Omental fat pad (tissue), 4 donors: ENCODE results near the gene CASP5. TPM values are rescaled to one million over a fixed set of nuclear protein-coding genes. Genes with fewer than 3 reads are reported as not detected.
"Not testable (repeated sequence)": the region's sequence is repeated elsewhere in the genome, so short reads cannot be mapped to it uniquely, and the experiment has no call there.

Experiments
- ATAC-seq: fragments of 150-250 bp; one replicate; pipeline ENCODE4 v1.9.1; 2016; ENCODE audit warnings: mild to moderate bottlenecking, moderate library complexity; ENCODE audit not compliant: low FRiP score
- DNase-seq: peaks from one replicate; pipeline ENCODE4 v3.0.0-alpha.2; 2019; ENCODE audit warnings: low spot score
- CTCF ChIP-seq, 3 donors: fragments of 450-650 bp; IDR thresholded peaks; one replicate each; pipeline ENCODE4 v1.5.1; 2016 to 2017; ENCODE audit warnings: antibody characterized with exemption in 3 of 3, mild to moderate bottlenecking in 3 of 3, moderate library complexity in 2 of 3
- total RNA-seq, 4 donors: library from RNA; depleted of rRNA; stranded (reverse); fragments of >200 nt; gene quantifications; one replicate each; pipeline ENCODE4 v1.1.0, GENCODE V29; 2016

Gene CASP5
- total RNA-seq, 4 donors from 2014 or later: 0.72 to 3.9 TPM; not detected in 2

GRCh38 chr11:104984808-104985207 lies 38.2 kb downstream of the CASP5 start:
- DNase-seq (no peak), ATAC-seq (no peak)
- no peak for TF ChIP-seq CTCF (IDR thresholded peaks at IDR 0.05)

GRCh38 chr11:104979839-104980238 lies 43.1 kb downstream of the CASP5 start:
- ATAC-seq: no peak
- no peak for DNase-seq

GRCh38 chr11:104973616-104974015 lies 49.4 kb downstream of the CASP5 start:
- DNase-seq: no peak
- no peak for ATAC-seq
- no peak for TF ChIP-seq CTCF (IDR thresholded peaks at IDR 0.05)

More at GRCh38 chr11:104979839-104980238, 43.1 kb downstream of the CASP5 start:
- no peak for TF ChIP-seq CTCF (IDR thresholded peaks at IDR 0.05)

- not testable (repeated sequence) for DNase-seq, ATAC-seq
Observed at GRCh38 chr11:104972924-104973323, 50.0 kb downstream of the CASP5 start.

GRCh38 chr11:104970756-104971155 lies 52.2 kb downstream of the CASP5 start:
- TF ChIP-seq CTCF (IDR thresholded peaks at IDR 0.05): no peak
- no peak for ATAC-seq
- DNase-seq: no peak

- TF ChIP-seq CTCF (IDR thresholded peaks at IDR 0.05): no peak
Observed at GRCh38 chr11:104968856-104969776, 53.9 kb downstream of the CASP5 start.

GRCh38 chr11:104968355-104968855 lies 54.6 kb downstream of the CASP5 start, which contains the start of gene CASP4:
Gene CASP4, minus strand, starts transcription at chr11:104968574. Its CDS starts 49 bp downstream, at chr11:104968525.
- TF ChIP-seq CTCF (IDR thresholded peaks at IDR 0.05): no peak
- ATAC-seq (peak; percentile 90), DNase-seq (no peak)

More at GRCh38 chr11:104968856-104969776, 53.9 kb downstream of the CASP5 start:
- DNase-seq (no peak), ATAC-seq (peak; percentile 53)
